CD8-positive, alpha-beta memory T cell (primary cell): ENCODE data around the gene OTUD3. TPM values are rescaled to one million over a fixed set of nuclear protein-coding genes. Genes with fewer than 3 reads are reported as not detected.

Experiments
- CTCF ChIA-PET: fragments of 350-600 bp; sonication (Branson Sonifier 250); formaldehyde crosslinking; loops from one replicate; lab custom pipeline; 2021; ENCODE audit warnings: antibody characterized with exemption; lab: Charles Lee
- POLR2A ChIA-PET: fragments of 350-600 bp; sonication (Branson Sonifier 250); formaldehyde crosslinking; loops from one replicate; lab custom pipeline; 2021; ENCODE audit warnings: antibody characterized with exemption; lab: Charles Lee
- DNase-seq, 5 donors: peaks; one replicate each; pipeline versions ENCODE4 v3.0.0 to v3.0.0-alpha.2; 2020 to 2022; ENCODE audit warnings: mixed read lengths in 1 of 5
- H3K27ac ChIP-seq: one replicate; pipeline ENCODE4 v1.7.0; 2013; ENCODE audit warnings: low read depth, mild to moderate bottlenecking, low read length, moderate library complexity
- H3K27me3 ChIP-seq: 2 replicates; pipeline ENCODE4 v1.7.0; 2013; ENCODE audit warnings: low read length, mild to moderate bottlenecking; ENCODE audit not compliant: insufficient read depth, poor library complexity, severe bottlenecking
- H3K36me3 ChIP-seq: 2 replicates; pipeline ENCODE4 v1.7.0; 2013; ENCODE audit warnings: mild to moderate bottlenecking, low read length, moderate library complexity; ENCODE audit not compliant: insufficient read depth
- H3K4me1 ChIP-seq: 2 replicates; pipeline ENCODE4 v1.7.0; 2013; ENCODE audit warnings: mild to moderate bottlenecking, low read length, moderate library complexity; ENCODE audit not compliant: insufficient read depth
- H3K4me3 ChIP-seq: 2 replicates; pipeline ENCODE4 v1.7.0; 2013; ENCODE audit warnings: mild to moderate bottlenecking, low read length
- H3K9me3 ChIP-seq: 2 replicates; pipeline ENCODE4 v1.7.0; 2013; ENCODE audit warnings: mild to moderate bottlenecking, low read length
- H3K27ac Mint-ChIP-seq, 8 donors: one replicate each; pipeline ENCODE4 v1.8.0; 2020 to 2021; ENCODE audit warnings: mixed read lengths in 8 of 8, mild to moderate bottlenecking in 6 of 8, inconsistent platforms in 3 of 8, moderate library complexity in 3 of 8
- H3K27me3 Mint-ChIP-seq, 2 donors: one replicate each; pipeline ENCODE4 v1.8.0; 2020 to 2021; ENCODE audit warnings: mixed read lengths in 2 of 2, mild to moderate bottlenecking in 1 of 2, moderate library complexity in 1 of 2
- H3K36me3 Mint-ChIP-seq, 3 donors: one replicate each; pipeline ENCODE4 v1.8.0; 2020 to 2021; ENCODE audit warnings: mixed read lengths in 3 of 3, inconsistent platforms in 1 of 3, mild to moderate bottlenecking in 1 of 3
- H3K4me1 Mint-ChIP-seq, 3 donors: one replicate each; pipeline ENCODE4 v1.8.0; 2020 to 2021; ENCODE audit warnings: mixed read lengths in 3 of 3, inconsistent platforms in 1 of 3, mild to moderate bottlenecking in 1 of 3
- H3K4me3 Mint-ChIP-seq, 7 donors: one replicate each; pipeline ENCODE4 v1.8.0; 2020 to 2021; ENCODE audit warnings: mixed read lengths in 7 of 7, mild to moderate bottlenecking in 6 of 7, moderate library complexity in 4 of 7, inconsistent platforms in 2 of 7
- H3K9me3 Mint-ChIP-seq, 5 donors: one replicate each; pipeline ENCODE4 v1.8.0; 2020 to 2022; ENCODE audit warnings: mixed read lengths in 5 of 5, mild to moderate bottlenecking in 3 of 5, moderate library complexity in 2 of 5, inconsistent platforms in 1 of 5
- polyA plus RNA-seq: library from polyadenylated mRNA; unstranded; fragments of 300-500 nt; fragmentation: Illumina TruSeq; gene quantifications from one replicate; pipeline ENCODE4 v1.2.3, GENCODE V29; 2021
- total RNA-seq, 2 experiments: library from RNA; stranded (reverse); gene quantifications; one replicate each; pipeline ENCODE4 v1.2.3, GENCODE V29; 2021

The OTUD3 gene
- total and polyA plus RNA-seq, 3 experiments from 2014 or later = 1.1 to 7.9 (median 6.0) TPM

DNA sequence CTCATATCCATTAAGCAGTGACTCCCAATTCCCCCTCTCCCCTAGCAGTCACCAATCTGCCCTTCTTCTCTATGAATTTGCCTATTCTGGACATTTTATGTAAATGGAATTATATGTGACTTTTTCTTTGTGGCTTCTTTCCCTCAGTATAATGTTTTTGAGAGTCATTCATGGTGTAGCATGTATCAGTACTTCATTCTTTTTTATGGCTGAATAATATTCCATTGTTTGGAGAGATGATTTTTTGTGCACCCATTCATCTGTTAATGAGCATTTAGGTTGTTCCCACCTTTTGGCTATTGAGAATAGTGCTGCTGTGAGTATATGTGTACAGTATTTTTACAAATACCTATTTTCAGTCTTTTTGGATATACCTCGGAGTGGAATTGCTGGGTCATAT is 19.5 kb downstream of the OTUD3 start:
- Histone ChIP-seq H3K27me3 (no peaks in the 10 kb centered on the region), H3K27ac (no peak overlapping the region), H3K4me1 (no peaks in the 10 kb centered on the region), H3K4me3 (no peak overlapping the region), H3K9me3 (no peaks in the 10 kb centered on the region), H3K36me3 (peaks cover 34% of the 10 kb centered on the region)
- ChIA-PET POLR2A (no interaction called here), CTCF (interaction anchor here (1.1 kb wide), 1 partner anchor 16 kb away, joined by 4 read pairs; no protein-coding TSS in a partner anchor)
- Mint-ChIP-seq H3K9me3 (no peaks in the 10 kb centered on the region), H3K36me3 (peaks cover 20 to 78% (median 39%) of the 10 kb centered on the region in 3 donors), H3K27me3 (no peaks in the 10 kb centered on the region), H3K4me1 (peaks cover 0 to 1% (median 0%) of the 10 kb centered on the region in 3 donors), H3K27ac (no peak overlapping the region), H3K4me3 (no peak overlapping the region)
- DNase-seq = no peak

DNA sequence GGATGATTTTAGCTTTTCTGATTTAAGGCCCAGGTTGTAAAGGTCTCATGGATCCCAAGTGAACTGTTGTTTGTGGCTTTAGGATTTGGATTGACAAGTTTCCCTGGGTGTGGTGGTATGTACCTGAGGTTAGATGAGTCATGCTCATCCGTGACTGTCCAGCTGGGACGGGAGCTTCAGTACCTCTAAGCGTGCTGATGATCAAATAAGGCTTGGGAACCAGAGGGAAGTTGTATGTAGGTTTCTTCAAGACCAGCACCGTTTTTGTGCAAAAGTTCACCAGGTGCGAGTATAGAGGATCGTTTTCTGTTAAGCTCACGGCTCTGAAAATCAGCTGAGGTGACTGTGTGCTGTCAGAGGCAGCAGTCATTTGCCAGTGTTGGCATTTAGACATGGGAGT is 21.4 kb downstream of the OTUD3 start:
- ChIA-PET CTCF (no interaction called here), POLR2A (no interaction called here)
- Mint-ChIP-seq H3K36me3 (peaks cover 20 to 85% (median 46%) of the 10 kb centered on the region in 3 donors), H3K9me3 (no peaks in the 10 kb centered on the region), H3K4me1 (peaks cover 0 to 1% (median 0%) of the 10 kb centered on the region in 3 donors), H3K4me3 (no peak overlapping the region), H3K27ac (peak overlapping the region in 1 of 8 donors; percentile 50), H3K27me3 (no peaks in the 10 kb centered on the region)
- DNase-seq = no peak
- no peak overlapping the region for H3K27ac ChIP-seq
- peaks cover 42% of the 10 kb centered on the region for H3K36me3 ChIP-seq
- no peaks in the 10 kb centered on the region for H3K27me3 ChIP-seq
- H3K4me3 ChIP-seq = no peak overlapping the region
- H3K4me1 ChIP-seq = no peaks in the 10 kb centered on the region
- no peaks in the 10 kb centered on the region for H3K9me3 ChIP-seq

DNA sequence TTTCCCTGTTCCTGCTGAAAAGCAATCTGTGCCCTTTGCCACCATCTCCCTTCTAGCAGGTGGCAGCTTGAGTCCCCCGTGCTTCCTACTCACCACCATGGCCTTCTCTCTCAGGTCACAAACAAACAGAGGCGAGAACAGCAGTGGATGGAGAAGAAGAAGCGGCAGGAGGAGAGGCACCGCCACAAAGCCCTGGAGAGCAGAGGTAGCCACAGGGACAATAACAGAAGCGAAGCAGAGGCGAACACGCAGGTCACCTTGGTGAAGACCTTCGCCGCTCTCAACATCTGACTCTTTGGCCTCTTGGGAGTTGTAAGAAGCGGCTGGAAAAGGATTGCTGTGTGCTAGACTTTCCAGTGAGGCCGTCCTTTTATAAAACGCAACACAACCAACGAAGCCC is 25.3 kb downstream of the OTUD3 start:
- Mint-ChIP-seq H3K9me3 (no peaks in the 10 kb centered on the region), H3K27me3 (no peaks in the 10 kb centered on the region), H3K27ac (peak overlapping the region in 1 of 8 donors; percentile 41), H3K4me3 (no peak overlapping the region), H3K4me1 (peaks cover 0 to 1% (median 0%) of the 10 kb centered on the region in 3 donors), H3K36me3 (peaks cover 13 to 88% (median 40%) of the 10 kb centered on the region in 3 donors)
- Histone ChIP-seq H3K9me3 (no peaks in the 10 kb centered on the region), H3K27ac (no peak overlapping the region), H3K4me3 (no peak overlapping the region), H3K36me3 (peaks cover 62% of the 10 kb centered on the region), H3K27me3 (no peaks in the 10 kb centered on the region), H3K4me1 (no peaks in the 10 kb centered on the region)
- CTCF ChIA-PET = interaction anchor here (1.6 kb wide), 1 partner anchor 9 kb away, joined by 3 read pairs; no protein-coding TSS in a partner anchor
- POLR2A ChIA-PET = no interaction called here
- no peak for DNase-seq

DNA sequence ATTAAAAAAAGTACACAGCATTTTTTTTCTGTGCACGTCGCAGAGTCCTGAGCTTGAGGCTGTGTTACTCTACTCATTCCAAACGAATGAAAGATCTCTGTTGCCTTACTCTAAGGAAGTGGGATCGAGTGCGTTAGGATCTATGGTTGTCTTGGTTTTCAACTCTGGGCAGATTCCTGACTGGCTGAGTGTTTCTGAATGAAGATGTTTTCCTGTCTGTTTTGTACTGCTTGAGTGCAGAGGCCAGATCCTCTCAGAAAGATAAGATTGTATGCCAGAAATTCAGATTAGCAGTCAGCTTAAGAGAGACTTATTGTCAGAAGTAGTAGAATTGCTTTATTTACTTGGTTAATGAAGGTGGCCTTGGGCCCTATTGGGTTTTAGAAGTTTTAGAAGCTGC is 27.2 kb downstream of the OTUD3 start:
- Histone ChIP-seq H3K4me1 (no peaks in the 10 kb centered on the region), H3K9me3 (no peaks in the 10 kb centered on the region), H3K27ac (no peak overlapping the region), H3K4me3 (no peak overlapping the region), H3K27me3 (no peaks in the 10 kb centered on the region), H3K36me3 (peaks cover 58% of the 10 kb centered on the region)
- Mint-ChIP-seq H3K27me3 (no peaks in the 10 kb centered on the region), H3K36me3 (peaks cover 13 to 92% (median 35%) of the 10 kb centered on the region in 3 donors), H3K4me1 (no peaks in the 10 kb centered on the region), H3K4me3 (no peak overlapping the region), H3K27ac (peak overlapping the region in 2 of 8 donors; percentile 14 to 29), H3K9me3 (no peaks in the 10 kb centered on the region)
- no peak for DNase-seq
- ChIA-PET POLR2A (no interaction called here), CTCF (interaction anchor here (1.4 to 2.3 kb wide), 2 partner anchors 11 to 243 kb away, joined by 5 to 8 read pairs; no protein-coding TSS in a partner anchor)

DNA sequence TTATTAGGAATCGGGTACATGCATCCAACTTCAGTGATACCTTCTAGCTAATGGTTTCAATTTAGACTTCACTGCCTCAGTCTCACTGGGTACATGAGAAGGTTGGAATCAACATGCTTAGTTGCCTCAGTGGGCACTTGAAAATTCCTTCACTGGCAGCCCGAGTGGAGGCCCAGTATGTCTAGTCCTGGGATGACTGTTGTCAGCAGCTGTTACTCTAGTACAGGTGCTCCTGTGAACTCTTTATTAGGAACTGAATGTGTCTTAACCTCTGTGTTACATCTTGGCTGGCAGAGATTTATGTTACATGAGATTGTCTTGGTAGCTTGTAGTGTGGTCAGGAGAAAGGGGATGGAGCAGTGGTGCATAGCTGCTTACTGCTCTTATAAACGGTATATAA is 27.8 kb downstream of the OTUD3 start:
- ChIA-PET CTCF (interaction anchor here (1.4 to 2.3 kb wide), 2 partner anchors 10 to 242 kb away, joined by 5 to 8 read pairs; no protein-coding TSS in a partner anchor), POLR2A (no interaction called here)
- Mint-ChIP-seq H3K4me3 (no peak overlapping the region), H3K27me3 (no peaks in the 10 kb centered on the region), H3K9me3 (no peaks in the 10 kb centered on the region), H3K36me3 (peaks cover 11 to 91% (median 30%) of the 10 kb centered on the region in 3 donors), H3K4me1 (no peaks in the 10 kb centered on the region), H3K27ac (no peak overlapping the region)
- Histone ChIP-seq H3K4me3 (no peak overlapping the region), H3K27ac (no peak overlapping the region), H3K4me1 (no peaks in the 10 kb centered on the region), H3K36me3 (peaks cover 54% of the 10 kb centered on the region), H3K9me3 (no peaks in the 10 kb centered on the region), H3K27me3 (no peaks in the 10 kb centered on the region)
- DNase-seq = no peak

DNA sequence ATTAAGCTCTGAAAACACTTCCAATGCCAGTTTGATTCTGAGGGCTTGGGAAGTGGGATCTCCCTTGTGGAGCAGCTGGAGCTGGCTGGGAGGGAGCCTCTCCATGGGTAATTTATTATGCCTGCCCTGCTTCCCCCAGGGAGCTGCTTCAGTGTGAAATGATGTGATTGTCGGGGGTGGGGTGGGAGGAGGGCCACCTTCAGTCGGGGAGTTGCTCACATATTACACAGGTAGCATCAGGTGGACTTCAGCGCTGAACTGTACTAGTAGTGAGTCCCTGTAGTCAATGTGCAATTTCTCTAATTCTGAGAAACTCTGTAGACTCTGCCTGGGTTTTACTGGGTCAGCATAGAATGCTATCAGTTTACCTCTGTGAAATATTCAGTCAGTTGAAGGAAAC is 28.5 kb downstream of the OTUD3 start:
- Mint-ChIP-seq H3K4me1 (no peaks in the 10 kb centered on the region), H3K27me3 (no peaks in the 10 kb centered on the region), H3K4me3 (no peak overlapping the region), H3K27ac (no peak overlapping the region), H3K36me3 (peaks cover 9 to 88% (median 29%) of the 10 kb centered on the region in 3 donors), H3K9me3 (no peaks in the 10 kb centered on the region)
- CTCF ChIA-PET = interaction anchor here (1.4 to 2.3 kb wide), 2 partner anchors 9 to 241 kb away, joined by 5 to 8 read pairs; no protein-coding TSS in a partner anchor
- no peak for DNase-seq
- Histone ChIP-seq H3K36me3 (peaks cover 51% of the 10 kb centered on the region), H3K27me3 (no peaks in the 10 kb centered on the region), H3K4me3 (no peak overlapping the region), H3K9me3 (no peaks in the 10 kb centered on the region), H3K27ac (no peak overlapping the region), H3K4me1 (no peaks in the 10 kb centered on the region)
- POLR2A ChIA-PET = no interaction called here

DNA sequence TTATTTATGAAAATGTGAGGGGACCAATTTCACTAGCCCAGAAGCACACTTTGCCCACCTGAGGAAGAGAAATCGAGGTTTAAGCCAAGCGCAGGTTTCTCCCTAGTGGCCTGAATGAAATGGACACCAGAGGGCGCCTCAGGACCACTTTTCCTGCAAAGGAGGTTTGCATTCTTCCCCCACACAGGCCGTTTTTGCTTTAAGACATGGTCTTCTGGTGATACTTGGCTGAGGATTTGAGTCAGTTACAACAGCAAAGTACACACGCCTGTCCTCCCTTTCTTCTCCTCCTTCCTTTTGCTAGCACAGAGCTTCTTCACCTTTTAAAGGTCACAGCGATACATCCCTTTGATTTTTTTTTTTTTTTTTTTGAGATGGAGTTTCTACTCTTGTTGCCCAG is 35.9 kb downstream of the OTUD3 start:
- ChIA-PET POLR2A (interaction anchor here (0.6 kb wide), 1 partner anchor 240 kb away, joined by 4 read pairs; no protein-coding TSS in a partner anchor), CTCF (interaction anchor here (0.9 to 6.1 kb wide), 7 partner anchors 16 to 575 kb away, joined by 3 to 47 read pairs (median 4); no protein-coding TSS in a partner anchor)
- Histone ChIP-seq H3K27me3 (no peaks in the 10 kb centered on the region), H3K36me3 (peaks cover 3% of the 10 kb centered on the region), H3K4me3 (no peak overlapping the region), H3K4me1 (peaks cover 6% of the 10 kb centered on the region), H3K27ac (no peak overlapping the region), H3K9me3 (no peaks in the 10 kb centered on the region)
- H3K27ac Mint-ChIP-seq = no peak overlapping the region
- H3K4me1 Mint-ChIP-seq = peaks cover 3 to 6% (median 3%) of the 10 kb centered on the region in 3 donors
- peaks cover 3 to 6% of the 10 kb centered on the region in 2 donors for H3K27me3 Mint-ChIP-seq
- DNase-seq = peak; percentile 57 to 81 (median 66)
- H3K4me3 Mint-ChIP-seq = no peak overlapping the region
- peaks cover 0 to 18% (median 0%) of the 10 kb centered on the region in 3 donors for H3K36me3 Mint-ChIP-seq
- no peaks in the 10 kb centered on the region for H3K9me3 Mint-ChIP-seq

DNA sequence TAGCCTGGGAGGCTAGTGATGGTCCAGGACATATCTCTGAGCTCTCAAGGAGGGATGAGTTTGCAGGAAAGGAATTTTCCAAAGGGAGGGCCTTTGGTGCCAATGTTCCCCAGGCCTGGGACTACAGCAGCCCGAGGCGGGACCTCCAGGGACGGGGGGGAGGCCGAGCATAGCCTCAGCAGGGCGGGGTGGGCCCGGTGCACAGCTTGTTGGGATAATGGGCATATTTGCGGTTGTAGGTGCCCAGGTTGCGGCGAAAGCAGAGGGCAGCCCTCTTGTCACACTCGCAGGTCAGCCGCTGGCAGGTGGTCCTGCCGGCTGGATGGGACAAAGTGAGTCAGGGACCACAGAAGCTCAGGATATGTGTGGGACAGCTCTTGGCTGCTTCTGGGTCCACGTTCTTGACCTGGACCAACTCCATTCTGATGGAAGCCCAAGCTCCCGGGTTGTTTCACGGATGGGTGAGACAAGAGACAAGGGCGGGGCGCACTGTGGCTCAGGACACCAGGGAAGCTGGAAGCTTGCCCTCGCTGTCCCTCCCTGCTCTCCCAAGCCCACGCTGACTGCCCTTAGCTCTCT is 38.0 kb downstream of the OTUD3 start:
- peaks cover 6% of the 10 kb centered on the region for H3K4me1 ChIP-seq
- H3K36me3 ChIP-seq = no peaks in the 10 kb centered on the region
- Mint-ChIP-seq H3K4me3 (no peak overlapping the region), H3K4me1 (peaks cover 3 to 6% (median 3%) of the 10 kb centered on the region in 3 donors), H3K9me3 (no peaks in the 10 kb centered on the region), H3K27ac (no peak overlapping the region), H3K36me3 (no peaks in the 10 kb centered on the region), H3K27me3 (peaks cover 6% of the 10 kb centered on the region in 2 donors)
- ChIA-PET CTCF (interaction anchor here (1.2 to 6.1 kb wide), 4 partner anchors 10 to 275 kb away, joined by 5 to 47 read pairs (median 18); no protein-coding TSS in a partner anchor), POLR2A (no interaction called here)
- H3K27ac ChIP-seq = no peak overlapping the region
- H3K4me3 ChIP-seq = no peak overlapping the region
- no peaks in the 10 kb centered on the region for H3K9me3 ChIP-seq
- no peaks in the 10 kb centered on the region for H3K27me3 ChIP-seq
- DNase-seq = no peak
